T-cell (primary cell): ENCODE measurements around the gene TMIGD1. TPM values are rescaled to one million over a fixed set of nuclear protein-coding genes. Genes with fewer than 3 reads are reported as not detected.

ENCODE experiments used
- ATAC-seq, 4 experiments: fragments of 200-7000 bp in 3 of 4; fragments of 150-1000 bp in 1 of 4; cut with Tn5 transposase; replicated peaks in 1 of 4; 1 replicate in 3 of 4; 2 replicates in 1 of 4; pipeline ENCODE4 v1.10.0; 2021; ENCODE audit warnings: moderate library complexity in 3 of 4, mild to moderate bottlenecking in 2 of 4, moderate number of reproducible peaks in 1 of 4
- CTCF ChIA-PET, 2 donors: fragments of 300-600 bp; sonication (Branson Sonifier 250); formaldehyde crosslinking; loops; one replicate each; lab custom pipeline; 2022; ENCODE audit warnings: antibody characterized with exemption in 2 of 2; lab: Charles Lee
- POLR2A ChIA-PET, 2 donors: fragments of 300-600 bp; sonication (Branson Sonifier 250); formaldehyde crosslinking; loops; one replicate each; lab custom pipeline; 2022; ENCODE audit warnings: antibody characterized with exemption in 2 of 2; lab: Charles Lee
- DNase-seq, 35 experiments: peaks; one replicate each; pipeline versions ENCODE4 v3.0.0 to v3.0.0-alpha.2; 2013 to 2023
- H3K27ac ChIP-seq: one replicate; pipeline ENCODE4 v1.5.1; 2013; ENCODE audit warnings: low read length
- H3K27me3 ChIP-seq, 2 experiments: replicated peaks in 1 of 2; 1 replicate in 1 of 2; 2 replicates in 1 of 2; pipeline versions ENCODE4 v1.6.1 to v1.7.0; 2013; ENCODE audit warnings: low read length in 1 of 2, mixed read lengths in 1 of 2; ENCODE audit not compliant: control insufficient read depth in 2 of 2, insufficient read depth in 2 of 2; ENCODE audit errors: extremely low read depth in 1 of 2
- H3K36me3 ChIP-seq, 2 donors: 1 replicate in 1 of 2; 2 replicates in 1 of 2; pipeline versions ENCODE4 v1.6.1 to v1.7.0; 2013; ENCODE audit warnings: low read length in 1 of 2; ENCODE audit not compliant: control insufficient read depth in 2 of 2, insufficient read depth in 1 of 2; ENCODE audit errors: extremely low read depth in 1 of 2
- H3K4me1 ChIP-seq, 2 experiments: 1 replicate in 1 of 2; 2 replicates in 1 of 2; pipeline versions ENCODE4 v1.6.1 to v1.7.0; 2013; ENCODE audit warnings: low read length in 2 of 2, mixed read lengths in 1 of 2; ENCODE audit not compliant: insufficient read depth in 2 of 2, control insufficient read depth in 1 of 2; ENCODE audit errors: extremely low read depth in 1 of 2
- H3K4me3 ChIP-seq, 2 donors: 1 replicate in 1 of 2; 2 replicates in 1 of 2; pipeline versions ENCODE4 v1.5.1 to v1.7.0; 2013; ENCODE audit warnings: mild to moderate bottlenecking in 2 of 2, low read length in 1 of 2, moderate library complexity in 1 of 2; ENCODE audit not compliant: control insufficient read depth in 1 of 2; ENCODE audit errors: extremely low read depth in 1 of 2
- H3K9me3 ChIP-seq: 2 replicates; pipeline ENCODE4 v1.7.0; 2013
- H3K27ac Mint-ChIP-seq, 2 donors: one replicate each; pipeline ENCODE4 v1.8.0; 2020 to 2021; ENCODE audit warnings: mild to moderate bottlenecking in 2 of 2, mixed read lengths in 2 of 2
- H3K27me3 Mint-ChIP-seq, 2 donors: one replicate each; pipeline ENCODE4 v1.8.0; 2021 to 2022; ENCODE audit warnings: mixed read lengths in 2 of 2
- H3K36me3 Mint-ChIP-seq: one replicate; pipeline ENCODE4 v1.8.0; 2021; ENCODE audit warnings: mixed read lengths
- H3K4me1 Mint-ChIP-seq, 3 donors: one replicate each; pipeline ENCODE4 v1.8.0; 2020 to 2022; ENCODE audit warnings: mixed read lengths in 3 of 3, mild to moderate bottlenecking in 1 of 3
- H3K4me3 Mint-ChIP-seq, 3 donors: one replicate each; pipeline ENCODE4 v1.8.0; 2020 to 2022; ENCODE audit warnings: mild to moderate bottlenecking in 3 of 3, mixed read lengths in 3 of 3, moderate library complexity in 3 of 3
- H3K9me3 Mint-ChIP-seq, 3 donors: one replicate each; pipeline ENCODE4 v1.8.0; 2020 to 2022; ENCODE audit warnings: mixed read lengths in 3 of 3
- WGBS: methylation state at CpG from one replicate; pipeline ENCODE4 v1.1.5; 2013; ENCODE audit warnings: missing lambda C conversion rate; ENCODE audit not compliant: insufficient coverage; 5-methylcytosine and 5-hydroxymethylcytosine counted together
- total RNA-seq, 35 experiments: library from RNA in 6 of 35; stranded (reverse) in 6 of 35; fragments of 120-200 nt in 1 of 35; gene quantifications; one replicate each; pipeline versions ENCODE4 v1.2.1 to v1.2.4 and lab custom pipeline; 2013 to 2026

TMIGD1 gene
- total RNA-seq, 5 donors from 2014 or later (not counting 1 experiment from before 2014, with no cell fraction given): not detected

DNA sequence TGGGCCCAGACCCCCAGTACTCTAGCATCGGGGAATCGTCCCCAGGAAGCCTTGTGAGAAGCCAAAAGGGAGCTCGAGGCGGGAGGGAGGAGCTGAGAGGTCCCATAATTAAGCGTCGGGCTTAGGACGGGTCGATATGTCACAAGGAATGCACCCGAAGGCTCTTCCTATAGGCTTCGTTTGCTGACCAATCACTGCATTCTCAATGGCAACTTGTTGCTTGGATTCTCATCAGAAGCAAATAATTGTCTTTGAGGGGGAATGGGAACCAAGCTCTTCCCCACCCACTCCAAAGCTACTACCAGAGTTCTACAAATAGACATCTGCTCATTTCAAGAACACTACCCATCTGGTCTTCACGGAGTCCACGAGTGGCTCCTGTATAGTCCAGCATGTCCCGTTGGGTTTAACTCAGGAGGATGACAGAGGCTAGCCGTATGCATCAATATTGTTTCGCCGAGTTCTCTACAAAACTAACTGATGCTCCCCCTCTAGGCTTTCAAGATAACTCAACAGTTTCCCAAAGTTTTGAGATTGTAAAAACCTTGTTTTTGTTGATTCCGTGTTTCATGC, 41.5 kb downstream of the TMIGD1 start:
- ATAC-seq: no peak
- Histone ChIP-seq H3K27ac (peak overlapping the region; percentile 58), H3K9me3 (no peaks in the 10 kb centered on the region), H3K4me3 (peak overlapping the region; percentile 40 to 84), H3K27me3 (no peaks in the 10 kb centered on the region), H3K4me1 (peaks cover 10 to 11% of the 10 kb centered on the region in 2 experiments), H3K36me3 (peaks cover 0 to 14% of the 10 kb centered on the region in 2 donors)
- ChIA-PET CTCF (interaction anchor here (0.6 to 4.1 kb wide), 8 partner anchors 31 to 225 kb away, joined by 3 to 38 read pairs (median 6); no protein-coding TSS in a partner anchor), POLR2A (interaction anchor here in 1 of 2 donors (0.8 to 1.3 kb wide), 2 partner anchors 31 to 40 kb away, joined by 5 to 6 read pairs; no protein-coding TSS in a partner anchor)
- Mint-ChIP-seq H3K27ac (peak overlapping the region in 1 of 2 donors; percentile 66), H3K9me3 (no peaks in the 10 kb centered on the region), H3K36me3 (peaks cover 7% of the 10 kb centered on the region), H3K4me3 (no peak overlapping the region), H3K27me3 (no peaks in the 10 kb centered on the region), H3K4me1 (peaks cover 14 to 25% (median 24%) of the 10 kb centered on the region in 3 donors)
- DNase-seq: peak in 1 of 35 experiments; percentile 3
- 42% methylated on average over 14 of the region's 17 CpGs for WGBS

DNA sequence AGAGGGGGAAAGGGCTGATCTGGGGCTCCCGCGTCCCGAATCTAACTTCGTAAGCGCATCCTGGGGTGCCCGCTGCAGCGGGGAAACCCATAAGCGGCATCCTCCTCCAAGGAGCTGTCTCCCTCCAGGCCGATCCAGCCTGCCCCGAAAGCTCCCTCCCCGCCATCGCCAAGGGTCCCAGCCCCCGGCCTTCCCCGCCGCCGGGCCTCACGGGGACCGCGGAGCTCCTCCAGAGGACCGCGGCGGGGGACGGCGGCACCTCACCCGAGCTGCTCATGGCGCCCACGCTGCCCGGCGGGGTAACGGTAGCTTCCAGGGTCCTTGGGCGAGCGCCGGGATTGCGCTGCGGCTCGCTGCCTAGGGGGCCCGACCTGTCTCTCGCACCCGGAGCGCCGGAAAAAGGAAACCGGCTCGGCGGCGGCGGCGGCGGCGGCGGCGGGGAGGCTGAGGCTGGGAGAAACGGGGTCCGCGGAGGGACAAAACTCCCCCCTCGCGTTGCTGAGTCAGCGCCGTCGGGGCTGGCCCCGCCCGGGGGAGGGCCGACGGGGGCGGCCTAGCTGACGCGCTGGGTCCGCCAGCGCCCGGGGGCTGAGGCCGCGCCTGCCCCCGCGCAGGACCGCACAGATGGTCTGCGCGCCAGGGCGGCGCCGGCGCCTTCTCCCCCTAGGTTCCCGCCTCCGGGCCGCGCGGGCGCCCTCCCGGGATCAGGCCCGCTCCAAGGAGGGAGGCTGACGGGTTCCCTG, 42.1 kb downstream of the TMIGD1 start, which contains the start of gene BLMH:
Gene BLMH, minus strand, starts transcription at position 402 of the 743 bp plus-strand sequence. Its CDS starts 125 bp downstream, at position 277.
- POLR2A ChIA-PET: interaction anchor here in 1 of 2 donors (0.6 to 1.3 kb wide), 4 partner anchors 32 to 88 kb away, joined by 3 to 6 read pairs (median 4); no protein-coding TSS in a partner anchor
- DNase-seq (peak; percentile 42 to 85 (median 63)), ATAC-seq (peak; percentile 87 to 89 (median 88))
- Mint-ChIP-seq H3K27ac (peak within 1 kb of the TSS; percentile 66 to 85), H3K27me3 (no peaks in the 10 kb centered on the region), H3K9me3 (no peaks in the 10 kb centered on the region), H3K4me3 (peak within 1 kb of the TSS in 2 of 3 donors; percentile 94 to 95), H3K4me1 (peaks cover 14 to 25% (median 24%) of the 10 kb centered on the region in 3 donors), H3K36me3 (peaks cover 11% of the 10 kb centered on the region)
- under 1% methylated on average over 85 of the region's 89 CpGs for WGBS
- CTCF ChIA-PET: interaction anchor here (0.6 to 4.1 kb wide), 15 partner anchors 31 to 357 kb away, joined by 3 to 38 read pairs (median 4); no protein-coding TSS in a partner anchor
- H3K27ac ChIP-seq: peak within 1 kb of the TSS; percentile 58
- peaks cover 0 to 20% of the 10 kb centered on the region in 2 donors for H3K36me3 ChIP-seq
- H3K9me3 ChIP-seq: no peaks in the 10 kb centered on the region
- peak within 1 kb of the TSS; percentile 84 to 85 for H3K4me3 ChIP-seq
- H3K27me3 ChIP-seq: no peaks in the 10 kb centered on the region
- peaks cover 10 to 11% of the 10 kb centered on the region in 2 experiments for H3K4me1 ChIP-seq

DNA sequence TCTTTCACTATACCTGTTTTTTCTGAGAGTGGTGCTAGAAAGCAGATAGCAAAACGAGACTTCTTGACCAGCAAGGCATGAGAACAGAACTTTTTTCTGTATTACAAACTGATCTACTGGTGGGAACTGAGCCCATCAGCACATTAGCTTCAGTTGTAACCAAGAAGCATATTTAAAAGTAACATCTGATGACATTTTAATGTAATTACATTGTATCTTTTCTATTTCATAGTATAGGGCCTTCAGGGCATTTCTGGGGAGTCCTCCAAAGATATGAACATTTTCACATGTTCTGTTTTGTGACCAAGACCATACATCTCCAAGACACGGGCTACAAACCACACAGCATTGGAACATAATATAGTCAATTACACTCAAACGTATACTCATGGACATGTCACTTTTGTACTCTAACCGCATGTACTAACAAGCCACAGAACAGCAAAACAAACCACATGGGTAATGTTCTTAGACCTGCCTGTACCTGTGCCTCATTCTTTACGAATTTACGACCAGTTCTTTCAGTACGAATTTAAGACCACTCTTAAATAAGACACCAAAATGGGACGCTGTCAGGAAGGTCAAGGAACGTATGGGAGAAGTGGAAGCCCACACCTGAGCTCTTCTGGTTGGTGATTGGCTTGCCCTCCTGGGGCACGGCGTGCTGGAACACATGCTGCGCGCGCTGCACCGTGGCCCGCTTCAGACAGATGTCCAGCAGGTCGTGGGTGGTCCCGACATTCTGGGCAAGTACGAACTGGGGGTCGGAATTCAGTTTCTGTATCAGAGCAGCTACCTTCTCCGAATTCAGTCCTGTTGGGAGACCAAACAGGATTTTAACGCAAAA, 42.9 kb downstream of the TMIGD1 start:
- peak; percentile 25 to 38 (median 32) for ATAC-seq
- DNase-seq: peak in 9 of 35 experiments; percentile 0 to 29 (median 4)

DNA sequence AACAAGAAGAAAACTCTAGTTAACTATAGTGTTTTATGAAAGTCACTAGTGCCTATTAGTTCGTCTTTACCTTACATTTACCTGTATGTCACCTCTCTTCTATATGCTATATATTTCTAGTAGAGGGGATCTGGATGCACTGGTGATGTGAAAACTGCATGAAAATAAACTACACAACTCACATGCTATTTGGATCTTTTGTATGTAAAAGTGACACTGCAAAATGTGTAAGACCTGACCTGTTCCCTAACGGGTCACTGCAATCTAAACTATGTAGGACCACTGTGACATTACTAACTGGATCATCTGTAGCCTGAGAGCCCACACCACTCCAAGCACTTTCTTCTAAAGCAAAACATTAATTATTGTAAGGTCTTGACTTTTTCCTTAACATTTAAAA, 43.8 kb downstream of the TMIGD1 start:
- H3K27me3 ChIP-seq: no peaks in the 10 kb centered on the region
- H3K27ac ChIP-seq: no peak overlapping the region
- H3K36me3 ChIP-seq: peaks cover 0 to 37% of the 10 kb centered on the region in 2 donors
- POLR2A ChIA-PET: no interaction called here
- Mint-ChIP-seq H3K27ac (no peak overlapping the region), H3K4me1 (peaks cover 14 to 25% (median 24%) of the 10 kb centered on the region in 3 donors), H3K9me3 (no peaks in the 10 kb centered on the region), H3K4me3 (peak overlapping the region in 2 of 3 donors; percentile 94 to 95), H3K27me3 (no peaks in the 10 kb centered on the region), H3K36me3 (peaks cover 21% of the 10 kb centered on the region)
- WGBS: 100% methylated on average over 1 of the region's 2 CpGs
- no peak overlapping the region for H3K4me3 ChIP-seq
- peaks cover 10 to 11% of the 10 kb centered on the region in 2 experiments for H3K4me1 ChIP-seq
- DNase-seq: no peak
- H3K9me3 ChIP-seq: no peaks in the 10 kb centered on the region
- CTCF ChIA-PET: interaction anchor here in 1 of 2 donors (1.5 to 4.1 kb wide), 3 partner anchors 33 to 47 kb away, joined by 5 to 38 read pairs (median 11); no protein-coding TSS in a partner anchor
- ATAC-seq: no peak

More for the DNA sequence above, 42.9 kb downstream of the TMIGD1 start:
- Histone ChIP-seq H3K27ac (no peak overlapping the region), H3K4me3 (peak overlapping the region; percentile 84 to 85), H3K4me1 (peaks cover 10 to 11% of the 10 kb centered on the region in 2 experiments), H3K27me3 (no peaks in the 10 kb centered on the region), H3K36me3 (peaks cover 0 to 28% of the 10 kb centered on the region in 2 donors), H3K9me3 (no peaks in the 10 kb centered on the region)
- CTCF ChIA-PET: interaction anchor here (0.6 to 4.1 kb wide), 12 partner anchors 32 to 356 kb away, joined by 3 to 38 read pairs (median 4); no protein-coding TSS in a partner anchor
- no peaks in the 10 kb centered on the region for H3K27me3 Mint-ChIP-seq
- H3K4me3 Mint-ChIP-seq: peak overlapping the region in 2 of 3 donors; percentile 94 to 95
- no peaks in the 10 kb centered on the region for H3K9me3 Mint-ChIP-seq
- 0% methylated on average over 18 of the region's 22 CpGs for WGBS
- peaks cover 15% of the 10 kb centered on the region for H3K36me3 Mint-ChIP-seq
- H3K4me1 Mint-ChIP-seq: peaks cover 14 to 25% (median 24%) of the 10 kb centered on the region in 3 donors
- POLR2A ChIA-PET: interaction anchor here in 1 of 2 donors (0.6 kb wide), 2 partner anchors 41 to 89 kb away, joined by 3 read pairs; no protein-coding TSS in a partner anchor
- peak overlapping the region; percentile 66 to 85 for H3K27ac Mint-ChIP-seq

GRCh38 chr17:30279156-30279555, 54.7 kb downstream of the TMIGD1 start:
- Histone ChIP-seq H3K4me3 (no peak overlapping the region), H3K27me3 (no peaks in the 10 kb centered on the region), H3K4me1 (no peaks in the 10 kb centered on the region), H3K36me3 (peaks cover 4 to 57% of the 10 kb centered on the region in 2 donors), H3K9me3 (no peaks in the 10 kb centered on the region), H3K27ac (no peak overlapping the region)
- POLR2A ChIA-PET: interaction anchor here in 1 of 2 donors (1.3 kb wide), 1 partner anchor 57 kb away, joined by 3 read pairs; no protein-coding TSS in a partner anchor
- no peaks in the 10 kb centered on the region for H3K4me1 Mint-ChIP-seq
- H3K27me3 Mint-ChIP-seq: no peaks in the 10 kb centered on the region
- DNase-seq: no peak
- no peaks in the 10 kb centered on the region for H3K9me3 Mint-ChIP-seq
- ATAC-seq: no peak
- no peak overlapping the region for H3K27ac Mint-ChIP-seq
- no peak overlapping the region for H3K4me3 Mint-ChIP-seq
- peaks cover 36% of the 10 kb centered on the region for H3K36me3 Mint-ChIP-seq
- CTCF ChIA-PET: interaction anchor here in 1 of 2 donors (0.8 to 1.1 kb wide), 6 partner anchors 16 to 174 kb away, joined by 3 to 6 read pairs (median 4); no protein-coding TSS in a partner anchor
